Neural crest cell (in vitro differentiated cells): ENCODE data around the gene FBXO41. TPM values are rescaled to one million over a fixed set of nuclear protein-coding genes. Genes with fewer than 3 reads are reported as not detected.

Source experiments
- DNase-seq: peaks from one replicate; pipeline ENCODE4 v3.0.0; 2021; ENCODE audit warnings: low read depth, mixed read lengths, low spot score
- H3K27ac Mint-ChIP-seq: one replicate; pipeline ENCODE4 v1.8.0; 2021; ENCODE audit warnings: mild to moderate bottlenecking, mixed read lengths; ENCODE audit not compliant: unreplicated experiment
- H3K27me3 Mint-ChIP-seq: 2 replicates; pipeline ENCODE4 v1.8.0; 2021; ENCODE audit warnings: low read depth, mild to moderate bottlenecking, mixed read lengths
- H3K36me3 Mint-ChIP-seq: 2 replicates; pipeline ENCODE4 v1.8.0; 2021; ENCODE audit warnings: low read depth, mild to moderate bottlenecking, mixed read lengths
- H3K4me1 Mint-ChIP-seq: 2 replicates; pipeline ENCODE4 v1.8.0; 2021; ENCODE audit warnings: mixed read lengths
- H3K4me3 Mint-ChIP-seq: one replicate; pipeline ENCODE4 v1.8.0; 2021; ENCODE audit warnings: mild to moderate bottlenecking, mixed read lengths
- H3K9me3 Mint-ChIP-seq: 2 replicates; pipeline ENCODE4 v1.8.0; 2021; ENCODE audit warnings: mixed read lengths
- CTCF ChIP-seq: fragments of 200-600 bp; sonication (generic); conservative IDR thresholded peaks from 2 replicates; pipeline ENCODE4 v1.5.0; 2021; ENCODE audit warnings: antibody characterized with exemption, mild to moderate bottlenecking
- long read RNA-seq: library from polyadenylated mRNA; unstranded; transcript quantifications from one replicate; pipeline ENCODE4 v2.0.0, GENCODE V29; 2020
- total RNA-seq: library from RNA; stranded (reverse); gene quantifications from 2 replicates; pipeline ENCODE4 v1.2.1, GENCODE V29; 2021

FBXO41 gene
- total RNA-seq = 3.7 and 4.5 TPM in 2 replicates
- long read RNA-seq, partial matches to known transcripts = 0 of 2 reads
- long read RNA-seq, other reads (novel, unspliced or antisense) = 2 of 2 reads

- H3K4me3 Mint-ChIP-seq = peak within 1 kb of the TSS; percentile 85
- peak; percentile 32 for DNase-seq
- no peaks in the 10 kb centered on the region for H3K4me1 Mint-ChIP-seq
- no peak for TF ChIP-seq CTCF
- no peaks in the 10 kb centered on the region for H3K36me3 Mint-ChIP-seq
- peak within 1 kb of the TSS; percentile 31 for H3K27ac Mint-ChIP-seq
- H3K27me3 Mint-ChIP-seq = peaks cover 76% of the 10 kb centered on the region
- H3K9me3 Mint-ChIP-seq = no peaks in the 10 kb centered on the region
These were observed at the start of gene FBXO41 for GRCh38 chr2:73284296-73285158. Gene FBXO41 (minus strand): TSS chr2:73284478. CDS start chr2:73269630, 14,848 bp downstream.

- no peak for TF ChIP-seq CTCF
- Mint-ChIP-seq H3K9me3 (peaks cover 4% of the 10 kb centered on the region), H3K4me1 (no peaks in the 10 kb centered on the region), H3K27me3 (peaks cover 41% of the 10 kb centered on the region), H3K4me3 (no peak overlapping the region), H3K36me3 (no peaks in the 10 kb centered on the region), H3K27ac (no peak overlapping the region)
- no peak for DNase-seq
These were observed 49.8 kb upstream of the FBXO41 start for GRCh38 chr2:73334045-73334444.

GRCh38 chr2:73333564-73333963 is 49.3 kb upstream of the FBXO41 start:
- H3K27ac Mint-ChIP-seq = no peak overlapping the region

GRCh38 chr2:73324126-73324725 is 39.9 kb upstream of the FBXO41 start:
- H3K9me3 Mint-ChIP-seq = no peaks in the 10 kb centered on the region
- DNase-seq = no peak
- H3K4me3 Mint-ChIP-seq = no peak overlapping the region
- no peak for TF ChIP-seq CTCF
- peaks cover 90% of the 10 kb centered on the region for H3K27me3 Mint-ChIP-seq
- H3K27ac Mint-ChIP-seq = no peak overlapping the region
- H3K4me1 Mint-ChIP-seq = no peaks in the 10 kb centered on the region
- no peaks in the 10 kb centered on the region for H3K36me3 Mint-ChIP-seq

More at GRCh38 chr2:73333564-73333963, 49.3 kb upstream of the FBXO41 start:
- Mint-ChIP-seq H3K4me3 (no peak overlapping the region), H3K4me1 (no peaks in the 10 kb centered on the region), H3K27me3 (peaks cover 41% of the 10 kb centered on the region), H3K9me3 (peaks cover 4% of the 10 kb centered on the region), H3K36me3 (no peaks in the 10 kb centered on the region)
- no peak for TF ChIP-seq CTCF
- no peak for DNase-seq

- H3K4me1 Mint-ChIP-seq = no peaks in the 10 kb centered on the region
- no peak for TF ChIP-seq CTCF
- H3K9me3 Mint-ChIP-seq = no peaks in the 10 kb centered on the region
- H3K4me3 Mint-ChIP-seq = no peak overlapping the region
- no peaks in the 10 kb centered on the region for H3K36me3 Mint-ChIP-seq
- peaks cover 93% of the 10 kb centered on the region for H3K27me3 Mint-ChIP-seq
- no peak for DNase-seq
- H3K27ac Mint-ChIP-seq = no peak overlapping the region
These were observed 39.3 kb upstream of the FBXO41 start for GRCh38 chr2:73323551-73323950.
